Left colon (tissue), 2 donors: ENCODE measurements around the gene ASIC3. TPM values are rescaled to one million over a fixed set of nuclear protein-coding genes. Genes with fewer than 3 reads are reported as not detected.
A peak's percentile ranks its signal among the peaks of the same experiment; 100 is the strongest.

Experiments used
- ATAC-seq: fragments of 200-7000 bp; cut with Tn5 transposase; one replicate; pipeline ENCODE4 v1.9.1; 2020; ENCODE audit warnings: mild to moderate bottlenecking, moderate library complexity
- DNase-seq, 2 donors: peaks; one replicate each; pipeline ENCODE4 v3.0.0-alpha.2; 2020
- intact Hi-C, 2 donors: fragments of 100-400 bp; cut with DNase I in 1 of 2; cut with micrococcal nuclease in 1 of 2; formaldehyde crosslinking; loops; one replicate each; pipeline versions ENCODE4 v1.11.2 to v1.14.0; 2022; cut with DNase I, micrococcal nuclease
- total RNA-seq, 2 donors: library from RNA; stranded (reverse); fragmentation: NEBNext Ultra II Directional; extraction: Animal tissue kit (Norgen Biotek cat#: 25700); gene quantifications; one replicate each; pipeline ENCODE4 v1.2.1, GENCODE V29; 2021
- donor health status: DM: no; HTN: no; CAD: no.
- donor health status: DM: yes; HTN: yes; CAD: no.

Gene ASIC3
- total RNA-seq, 2 donors from 2014 or later = 1.4 to 2.3 TPM

DNA sequence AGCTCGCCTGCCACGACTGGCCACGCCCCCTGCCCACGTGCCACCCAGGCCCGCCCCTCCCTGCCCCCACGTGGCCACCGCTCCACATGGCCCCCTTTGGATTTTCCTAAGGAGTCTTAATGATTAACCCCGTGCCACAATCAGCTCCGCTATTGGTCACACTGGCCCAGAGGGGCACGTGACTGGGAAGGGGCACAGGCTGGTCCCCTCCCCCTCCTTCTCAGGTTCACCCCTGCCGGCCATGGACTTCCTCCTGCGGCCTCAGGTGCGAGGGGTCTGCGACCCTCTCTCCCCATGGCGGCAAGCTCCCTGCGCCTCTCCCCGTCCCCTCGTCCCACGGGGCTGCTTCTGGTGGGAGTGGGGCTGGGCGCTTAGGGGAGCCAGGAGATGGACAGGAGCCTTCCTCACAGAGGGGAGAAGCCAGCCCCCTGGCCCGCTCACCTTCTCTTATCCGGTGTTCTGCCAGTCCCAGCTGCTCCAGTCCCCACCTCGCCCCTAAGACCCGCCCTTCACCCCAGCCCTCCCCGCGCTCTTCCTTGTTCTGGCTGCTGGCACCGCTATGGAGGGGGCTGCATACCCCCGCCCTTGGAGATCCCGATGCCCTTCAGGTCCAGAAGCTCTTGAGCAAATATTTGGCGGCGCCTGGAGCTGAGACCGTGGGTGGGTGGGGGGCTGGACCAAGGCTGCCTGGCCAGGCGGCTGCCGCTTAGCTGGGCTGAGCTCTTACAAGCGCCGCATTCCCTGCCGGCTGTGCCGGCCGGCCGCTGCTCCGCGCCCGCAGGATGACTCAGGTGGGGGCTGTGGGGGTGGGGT lies 14.3 kb downstream of the ASIC3 start:
- intact Hi-C loops = no loop called here
- ATAC-seq (peak; percentile 56), DNase-seq (peak; percentile 83 to 89)

GRCh38 chr7:151063212-151063561 lies 14.9 kb downstream of the ASIC3 start:
- DNase-seq = peak; percentile 40 to 60
- intact Hi-C loops = no loop called here

GRCh38 chr7:151064454-151064853 lies 16.1 kb downstream of the ASIC3 start:
- intact Hi-C loops = no loop called here
- ATAC-seq (no peak), DNase-seq (no peak)

More at GRCh38 chr7:151063212-151063561, 14.9 kb downstream of the ASIC3 start:
- ATAC-seq = peak; percentile 1

DNA sequence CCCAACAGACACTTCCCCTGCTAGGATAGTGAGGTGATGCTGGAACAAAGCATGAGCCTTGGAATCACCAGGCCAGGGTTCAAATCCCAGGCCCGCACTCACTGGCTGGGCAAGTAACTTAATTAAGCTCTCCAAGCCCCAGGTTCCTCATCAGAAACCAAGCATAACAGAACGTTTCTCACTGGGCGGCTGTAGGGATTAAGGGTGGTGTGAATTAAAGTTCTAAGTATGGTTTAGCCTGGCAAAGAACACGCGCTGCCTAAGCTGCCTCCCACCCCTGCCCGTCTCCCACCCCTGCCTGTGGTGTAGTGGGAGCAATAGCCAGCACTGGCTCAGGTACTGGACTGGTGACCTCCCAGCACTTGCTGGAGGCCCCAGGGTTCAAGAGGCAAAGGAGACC lies 16.7 kb downstream of the ASIC3 start:
- DNase-seq (no peak), ATAC-seq (no peak)
- intact Hi-C loops = no loop called here

- intact Hi-C loops = no loop called here
- ATAC-seq (no peak), DNase-seq (no peak)
Observed at GRCh38 chr7:151065516-151065915, 17.2 kb downstream of the ASIC3 start.

- DNase-seq = no peak
- ATAC-seq = no peak
- intact Hi-C loops = no loop called here
Observed at GRCh38 chr7:151066273-151066974, 18.1 kb downstream of the ASIC3 start.

DNA sequence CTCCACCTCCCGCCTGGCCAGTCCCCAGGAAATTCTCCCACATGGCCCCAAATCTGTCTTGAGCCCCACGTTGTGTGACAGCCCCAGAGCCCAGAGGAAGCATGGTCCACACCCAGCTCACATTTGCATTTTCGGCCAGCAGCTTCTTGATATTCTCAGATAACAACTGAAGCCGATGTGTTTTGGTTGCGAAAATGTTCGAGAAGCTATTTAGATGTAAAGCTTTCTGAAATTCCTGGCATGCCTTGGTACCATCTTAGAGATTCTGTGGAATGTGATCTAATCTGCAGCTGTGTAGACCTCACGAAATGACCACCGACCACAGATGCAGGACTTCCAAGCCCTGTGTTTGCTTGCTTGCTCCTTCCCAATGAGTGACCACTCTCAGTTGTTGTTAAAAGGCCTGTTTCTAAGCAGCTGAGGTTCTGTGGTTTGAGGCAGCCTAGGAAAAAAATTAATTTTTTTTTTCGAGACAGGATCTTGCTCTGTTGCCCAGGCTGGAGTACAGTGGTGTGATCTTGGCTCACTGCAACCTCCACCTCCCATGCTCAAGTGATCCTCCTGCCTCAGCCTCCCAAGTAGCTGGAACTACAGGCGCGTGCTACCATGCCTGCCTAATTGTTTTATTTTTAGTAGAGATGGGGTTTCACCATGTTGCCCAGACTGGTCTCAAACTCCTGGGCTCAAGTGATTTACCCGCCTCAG lies 19.9 kb downstream of the ASIC3 start:
- ATAC-seq = no peak
- intact Hi-C loops = no loop called here
- DNase-seq = no peak

DNA sequence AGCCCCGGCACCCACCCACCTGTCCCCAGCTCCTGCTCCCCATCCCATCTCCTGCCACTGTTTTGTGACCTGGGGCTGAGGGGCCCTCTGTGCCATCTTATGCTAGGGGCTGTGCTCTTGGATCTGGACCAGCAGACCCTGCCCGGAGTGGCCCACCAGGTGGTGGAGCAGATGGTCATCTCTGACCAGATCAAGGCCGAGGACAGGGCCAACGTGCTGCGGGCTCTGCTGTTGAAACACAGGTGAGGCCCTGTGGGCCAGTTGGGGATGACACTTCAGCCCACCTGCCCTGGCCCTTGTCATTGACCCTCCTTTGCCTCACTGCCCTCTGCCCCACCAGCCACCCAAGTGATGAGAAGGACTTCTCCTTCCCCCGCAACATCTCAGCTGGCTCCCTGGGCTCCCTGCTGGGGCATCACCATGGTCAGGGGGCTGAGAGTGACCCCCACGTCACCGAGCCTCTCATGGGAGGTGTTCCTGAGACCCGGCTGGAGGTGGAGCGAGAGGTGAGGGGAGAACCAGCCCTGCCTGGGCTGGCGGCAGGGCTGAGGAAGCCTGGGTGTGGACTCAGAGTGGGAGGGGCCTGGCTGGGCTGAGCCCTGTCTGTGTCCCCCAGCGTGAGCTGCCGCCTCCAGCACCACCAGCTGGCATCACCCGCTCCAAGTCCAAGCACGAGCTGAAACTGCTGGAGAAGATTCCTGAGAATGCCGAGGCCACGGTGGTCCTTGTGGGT lies 21.7 kb downstream of the ASIC3 start:
- intact Hi-C loops = no loop called here
- DNase-seq = no peak
- ATAC-seq = no peak

- DNase-seq = no peak
- ATAC-seq = no peak
- intact Hi-C loops = no loop called here
Observed at GRCh38 chr7:151070574-151070960, 22.2 kb downstream of the ASIC3 start.

DNA sequence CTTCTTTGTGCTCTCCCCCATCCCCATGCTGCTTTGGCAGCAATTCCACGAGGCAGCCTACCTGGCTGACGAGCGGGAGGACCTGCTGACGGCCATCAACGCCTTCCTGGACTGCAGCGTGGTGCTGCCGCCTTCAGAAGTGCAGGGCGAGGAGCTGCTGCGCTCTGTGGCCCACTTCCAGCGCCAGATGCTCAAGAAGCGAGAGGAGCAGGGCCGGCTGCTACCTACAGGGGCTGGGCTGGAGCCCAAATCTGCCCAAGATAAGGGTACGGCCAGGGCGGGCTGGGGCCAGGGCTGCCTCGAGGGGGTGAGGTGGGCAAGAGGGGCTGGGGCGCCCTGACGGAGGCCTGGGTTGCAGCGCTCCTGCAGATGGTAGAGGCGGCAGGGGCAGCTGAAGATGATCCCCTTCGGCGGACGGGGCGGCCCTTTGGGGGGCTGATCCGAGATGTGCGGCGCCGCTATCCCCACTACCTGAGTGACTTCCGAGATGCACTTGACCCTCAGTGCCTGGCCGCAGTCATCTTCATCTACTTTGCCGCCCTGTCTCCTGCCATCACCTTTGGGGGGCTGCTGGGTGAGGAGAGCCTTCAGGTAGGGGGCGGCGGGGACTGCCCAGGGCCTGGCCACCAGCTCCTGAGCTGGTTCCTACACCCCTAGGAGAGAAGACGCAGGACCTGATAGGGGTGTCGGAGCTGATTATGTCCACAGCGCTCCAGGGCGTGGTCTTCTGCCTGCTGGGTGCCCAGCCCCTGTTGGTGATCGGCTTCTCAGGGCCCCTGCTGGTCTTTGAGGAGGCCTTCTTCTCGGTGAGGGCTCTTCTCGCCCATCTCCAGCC lies 22.9 kb downstream of the ASIC3 start:
- DNase-seq (no peak), ATAC-seq (no peak)
- intact Hi-C loops = no loop called here

- ATAC-seq (no peak), DNase-seq (no peak)
- intact Hi-C loops = no loop called here
Observed at GRCh38 chr7:151073990-151074389, 25.7 kb downstream of the ASIC3 start.

- ATAC-seq (no peak), DNase-seq (no peak)
- intact Hi-C loops = no loop called here
Observed at GRCh38 chr7:151074817-151075661, 26.7 kb downstream of the ASIC3 start.

GRCh38 chr7:151075662-151075971 lies 27.3 kb downstream of the ASIC3 start:
- ATAC-seq = no peak
- no peak for DNase-seq
- intact Hi-C loops = no loop called here

DNA sequence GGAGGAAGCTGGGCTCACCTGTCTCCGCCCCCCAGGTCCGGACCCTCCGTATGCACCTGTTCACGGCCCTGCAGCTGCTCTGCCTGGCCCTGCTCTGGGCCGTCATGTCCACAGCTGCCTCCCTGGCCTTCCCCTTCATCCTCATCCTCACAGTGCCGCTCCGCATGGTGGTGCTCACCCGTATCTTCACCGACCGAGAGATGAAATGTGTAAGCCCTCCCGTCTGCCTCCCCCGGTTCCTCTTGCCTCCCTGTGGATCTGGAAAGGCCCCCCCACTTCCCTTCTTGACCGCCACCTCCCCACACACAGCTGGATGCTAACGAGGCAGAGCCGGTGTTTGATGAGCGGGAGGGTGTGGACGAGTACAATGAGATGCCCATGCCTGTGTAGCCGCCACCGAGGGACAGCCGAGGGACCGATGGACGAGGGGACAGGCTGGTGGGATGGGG lies 27.7 kb downstream of the ASIC3 start:
- ATAC-seq = no peak
- no peak for DNase-seq
- intact Hi-C loops = no loop called here

- DNase-seq (no peak), ATAC-seq (no peak)
- intact Hi-C loops = no loop called here
Observed at GRCh38 chr7:151076863-151077704, 28.8 kb downstream of the ASIC3 start.

GRCh38 chr7:151077705-151078232 lies 29.4 kb downstream of the ASIC3 start:
- DNase-seq (no peak), ATAC-seq (peak; percentile 2)
- intact Hi-C loops = no loop called here
